A549 (cell line): Measurements from ENCODE around the gene CDH2. TPM values are rescaled to one million over a fixed set of nuclear protein-coding genes. Genes with fewer than 3 reads are reported as not detected.

Source experiments
- ATAC-seq, 2 experiments: fragments of 200-7000 bp in 1 of 2; fragments of >200 bp in 1 of 2; cut with Nextera tagmentation in 1 of 2; cut with Tn5 transposase in 1 of 2; 3 replicates each; pipeline versions ENCODE4 v1.8.0 to v1.9.1; 2018 to 2020; ENCODE audit warnings: mild to moderate bottlenecking in 1 of 2, moderate library complexity in 1 of 2
- CTCF ChIA-PET: fragments of 300-600 bp; sonication (Branson Sonifier 250); formaldehyde crosslinking; extraction: SDS; loops from one replicate; lab custom pipeline; 2021; ENCODE audit warnings: antibody characterized with exemption, inconsistent platforms; lab: Yijun Ruan, JAX
- POLR2A ChIA-PET: fragments of 350-600 bp; formaldehyde crosslinking; extraction: SDS; loops from one replicate; lab custom pipeline; 2021; ENCODE audit warnings: antibody characterized with exemption, inconsistent platforms; lab: Yijun Ruan, JAX
- DNase-seq, 2 experiments: peaks; one replicate each; pipeline versions ENCODE4 v3.0.0 to v3.0.0-alpha.2; 2011 to 2016; ENCODE audit warnings: low read depth in 1 of 2, low spot score in 1 of 2
- FAIRE-seq: peaks from 2 replicates; lab custom pipeline; 2011; peaks lifted over from hg19 to GRCh38; lab: Jason Lieb, UNC
- H3K27ac ChIP-seq, 2 experiments: fragments of >200 bp; sonication (Bioruptor Twin); formaldehyde crosslinking; 3 replicates each; pipeline ENCODE4 v1.5.1; 2016 to 2017
- H3K4me1 ChIP-seq: fragments of >200 bp; sonication (Bioruptor Twin); formaldehyde crosslinking; 3 replicates; pipeline ENCODE4 v1.6.1; 2016
- H3K4me2 ChIP-seq: fragments of >200 bp; sonication (Bioruptor Twin); formaldehyde crosslinking; 3 replicates; pipeline ENCODE4 v1.6.1; 2016
- H3K4me3 ChIP-seq: fragments of >200 bp; sonication (Bioruptor Twin); formaldehyde crosslinking; 3 replicates; pipeline ENCODE4 v1.5.1; 2016
- H3K9me3 ChIP-seq: fragments of >200 bp; sonication (Bioruptor Twin); formaldehyde crosslinking; 3 replicates; pipeline ENCODE4 v1.6.1; 2016
- CBX2 ChIP-seq: fragments of 200-600 bp; sonication (generic); IDR thresholded peaks from 2 replicates; pipeline ENCODE4 v1.6.1; 2016; ENCODE audit warnings: low read depth, mild to moderate bottlenecking, borderline replicate concordance
- CBX8 ChIP-seq: fragments of 200-600 bp; sonication (generic); IDR thresholded peaks from 2 replicates; pipeline ENCODE4 v1.6.1; 2016
- CHD4 ChIP-seq: fragments of 200-600 bp; sonication (generic); IDR thresholded peaks from 2 replicates; pipeline ENCODE4 v1.6.1; 2016; ENCODE audit warnings: antibody characterized with exemption, mild to moderate bottlenecking, borderline replicate concordance
- ESRRA ChIP-seq: fragments of 150-350 bp; IDR thresholded peaks from 2 replicates; pipeline ENCODE4 v1.6.1; 2014; ENCODE audit warnings: mild to moderate bottlenecking, low read length, borderline replicate concordance
- GATA3 ChIP-seq: IDR thresholded peaks from 2 replicates; pipeline ENCODE4 v1.6.1; 2012; ENCODE audit warnings: borderline replicate concordance
- HEYL ChIP-seq: fragments of 250-450 bp; sonication (Bioruptor Pico); IDR thresholded peaks from 2 replicates; pipeline ENCODE4 v1.8.0; 2021; ENCODE audit warnings: mild to moderate bottlenecking, moderate library complexity
- JUN ChIP-seq, 2 experiments: fragments of >200 bp; sonication (Bioruptor Twin); formaldehyde crosslinking; IDR thresholded peaks; 2 replicates in 1 of 2; 3 replicates in 1 of 2; pipeline ENCODE4 v1.6.1; 2016 to 2017
- KDM1A ChIP-seq: fragments of 200-600 bp; sonication (generic); IDR thresholded peaks from 2 replicates; pipeline ENCODE4 v1.6.1; 2016; ENCODE audit warnings: low read depth, mild to moderate bottlenecking
- NFE2L2 ChIP-seq: fragments of 150-350 bp; conservative IDR thresholded peaks from 2 replicates; pipeline ENCODE4 v1.6.1; 2014; ENCODE audit warnings: low read length
- POLR2A ChIP-seq: IDR thresholded peaks from 2 replicates; pipeline ENCODE4 v1.6.1; 2012; ENCODE audit warnings: mild to moderate bottlenecking, low read length
- RAD21 ChIP-seq, 2 experiments: fragments of >200 bp in 1 of 2; sonication (Bioruptor Twin) in 1 of 2; formaldehyde crosslinking in 1 of 2; IDR thresholded peaks in 1 of 2; conservative IDR thresholded peaks in 1 of 2; 2 replicates in 1 of 2; 3 replicates in 1 of 2; pipeline ENCODE4 v1.6.1; 2012 to 2018; ENCODE audit warnings: inconsistent platforms in 1 of 2
- RARB ChIP-seq: fragments of 250-450 bp; sonication (Bioruptor Pico); IDR thresholded peaks from 2 replicates; pipeline ENCODE4 v1.8.0; 2021; ENCODE audit warnings: mild to moderate bottlenecking, moderate library complexity
- RCOR1 ChIP-seq: fragments of 150-350 bp; IDR thresholded peaks from 2 replicates; pipeline ENCODE4 v1.6.1; 2014; ENCODE audit warnings: antibody characterized with exemption, low read length, low read depth
- RFX5 ChIP-seq: fragments of 450-650 bp; IDR thresholded peaks from 2 replicates; pipeline ENCODE4 v1.7.1; 2014; ENCODE audit warnings: antibody characterized with exemption, mild to moderate bottlenecking, moderate library complexity
- ZNF302 ChIP-seq: fragments of 250-450 bp; sonication (Bioruptor Pico); IDR thresholded peaks from 2 replicates; pipeline ENCODE4 v1.9.0; 2021; ENCODE audit warnings: inconsistent platforms, mild to moderate bottlenecking, moderate library complexity
- WGBS: methylation state at CpG from one replicate; pipeline ENCODE4 v1.1.6; 2017; ENCODE audit errors: missing lambda C conversion rate; 5-methylcytosine and 5-hydroxymethylcytosine counted together
- polyA plus RNA-seq, 4 experiments: library from polyadenylated mRNA; depleted of rRNA in 3 of 4; stranded (reverse); fragments of >200 nt; fragmentation: RNase III in 1 of 4; extraction: RNeasy Plus Mini Kit Qiagen cat#74134 plus additional on column Dnase treatment in 1 of 4; gene quantifications; 2 replicates in 3 of 4; 3 replicates in 1 of 4; pipeline ENCODE4 v1.2.3, GENCODE V29; 2011 to 2017
- TF ChIP-seq, protein P1 (sequence below): fragments of 200-600 bp; sonication (generic); IDR thresholded peaks from 2 replicates; pipeline ENCODE4 v1.6.1; 2016; ENCODE audit warnings: antibody characterized with exemption, mild to moderate bottlenecking, moderate library complexity
- TF ChIP-seq, protein P2 (sequence below): fragments of 250-450 bp; sonication (Bioruptor Pico); IDR thresholded peaks from 2 replicates; pipeline ENCODE4 v1.5.0; 2021; ENCODE audit warnings: mild to moderate bottlenecking, moderate library complexity, borderline replicate concordance
- TF ChIP-seq, protein P3 (sequence below): fragments of >200 bp; sonication (Bioruptor Twin); formaldehyde crosslinking; IDR thresholded peaks from 3 replicates; pipeline ENCODE4 v1.5.1; 2016
- TF ChIP-seq, protein P4 (sequence below): IDR thresholded peaks from 2 replicates; pipeline ENCODE4 v1.6.1; 2012
- TF ChIP-seq, protein P5 (sequence below): fragments of 150-350 bp; IDR thresholded peaks from 2 replicates; pipeline ENCODE4 v1.6.1; 2014; ENCODE audit warnings: low read depth, mild to moderate bottlenecking, low read length
- TF ChIP-seq, protein P6 (sequence below): fragments of >200 bp; sonication (Bioruptor Twin); formaldehyde crosslinking; IDR thresholded peaks from 3 replicates; pipeline ENCODE4 v1.6.1; 2016

Gene CDH2
- polyA plus RNA-seq, 2 of the 4 experiments (the other 2 are of a cell fraction): 54.0 to 71.9 TPM

DNA sequence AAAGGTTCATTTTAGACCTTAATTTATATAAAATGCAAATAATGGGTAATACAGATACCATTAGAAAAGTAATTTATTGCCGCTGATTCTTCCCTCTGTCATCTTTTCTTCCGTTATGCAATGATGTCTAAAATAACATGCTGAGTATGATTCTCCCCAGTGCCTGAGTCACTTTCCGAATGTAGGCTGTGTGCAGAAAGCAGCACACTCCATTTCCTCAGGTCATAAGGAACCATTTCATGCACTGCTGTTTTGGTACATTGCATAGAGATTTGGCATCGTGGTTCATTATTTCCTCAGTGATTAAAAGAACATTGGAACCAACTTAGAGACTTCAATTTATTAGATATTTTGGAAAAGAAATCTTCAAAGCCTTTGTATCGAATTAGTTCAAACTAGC lies 173.5 kb downstream of the CDH2 start:
- ATAC-seq (no peak), FAIRE-seq (no peak)

DNA sequence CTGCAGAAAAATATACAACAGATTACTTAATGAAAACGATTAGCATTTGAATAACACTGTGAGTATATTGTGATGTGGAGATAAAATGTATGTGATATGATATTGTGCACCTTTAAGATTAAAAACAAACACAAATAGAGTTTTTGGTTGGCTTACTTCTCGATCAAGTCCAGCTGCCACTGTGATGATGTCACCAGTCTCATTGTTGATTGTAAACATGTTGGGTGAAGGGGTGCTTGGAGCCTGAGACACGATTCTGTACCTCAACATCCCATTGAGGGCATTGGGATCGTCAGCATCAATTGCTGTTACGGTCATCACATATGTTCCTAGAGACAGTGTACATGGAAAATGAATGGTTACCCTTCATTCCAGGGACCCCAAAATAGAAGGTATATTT lies 174.1 kb downstream of the CDH2 start:
- 54% methylated on average over 5 of the region's 5 CpGs for WGBS
- ChIA-PET POLR2A (no interaction called here), CTCF (no interaction called here)
- FAIRE-seq (no peak), ATAC-seq (no peak), DNase-seq (no peak)
- H3K27ac ChIP-seq: no peak overlapping the region
- no peak for TF ChIP-seq RFX5
- TF ChIP-seq, protein P1, sequence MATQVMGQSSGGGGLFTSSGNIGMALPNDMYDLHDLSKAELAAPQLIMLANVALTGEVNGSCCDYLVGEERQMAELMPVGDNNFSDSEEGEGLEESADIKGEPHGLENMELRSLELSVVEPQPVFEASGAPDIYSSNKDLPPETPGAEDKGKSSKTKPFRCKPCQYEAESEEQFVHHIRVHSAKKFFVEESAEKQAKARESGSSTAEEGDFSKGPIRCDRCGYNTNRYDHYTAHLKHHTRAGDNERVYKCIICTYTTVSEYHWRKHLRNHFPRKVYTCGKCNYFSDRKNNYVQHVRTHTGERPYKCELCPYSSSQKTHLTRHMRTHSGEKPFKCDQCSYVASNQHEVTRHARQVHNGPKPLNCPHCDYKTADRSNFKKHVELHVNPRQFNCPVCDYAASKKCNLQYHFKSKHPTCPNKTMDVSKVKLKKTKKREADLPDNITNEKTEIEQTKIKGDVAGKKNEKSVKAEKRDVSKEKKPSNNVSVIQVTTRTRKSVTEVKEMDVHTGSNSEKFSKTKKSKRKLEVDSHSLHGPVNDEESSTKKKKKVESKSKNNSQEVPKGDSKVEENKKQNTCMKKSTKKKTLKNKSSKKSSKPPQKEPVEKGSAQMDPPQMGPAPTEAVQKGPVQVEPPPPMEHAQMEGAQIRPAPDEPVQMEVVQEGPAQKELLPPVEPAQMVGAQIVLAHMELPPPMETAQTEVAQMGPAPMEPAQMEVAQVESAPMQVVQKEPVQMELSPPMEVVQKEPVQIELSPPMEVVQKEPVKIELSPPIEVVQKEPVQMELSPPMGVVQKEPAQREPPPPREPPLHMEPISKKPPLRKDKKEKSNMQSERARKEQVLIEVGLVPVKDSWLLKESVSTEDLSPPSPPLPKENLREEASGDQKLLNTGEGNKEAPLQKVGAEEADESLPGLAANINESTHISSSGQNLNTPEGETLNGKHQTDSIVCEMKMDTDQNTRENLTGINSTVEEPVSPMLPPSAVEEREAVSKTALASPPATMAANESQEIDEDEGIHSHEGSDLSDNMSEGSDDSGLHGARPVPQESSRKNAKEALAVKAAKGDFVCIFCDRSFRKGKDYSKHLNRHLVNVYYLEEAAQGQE: no peak
- no peak for TF ChIP-seq GATA3
- no peak for TF ChIP-seq KDM1A
- TF ChIP-seq RARB (CRISPR knock-in tag): no peak
- no peak for TF ChIP-seq RAD21 (conservative IDR thresholded peaks at IDR 0.05 in 1 of 2, IDR thresholded peaks at IDR 0.05 in 1 of 2)
- TF ChIP-seq NFE2L2: no peak
- TF ChIP-seq, protein P2, sequence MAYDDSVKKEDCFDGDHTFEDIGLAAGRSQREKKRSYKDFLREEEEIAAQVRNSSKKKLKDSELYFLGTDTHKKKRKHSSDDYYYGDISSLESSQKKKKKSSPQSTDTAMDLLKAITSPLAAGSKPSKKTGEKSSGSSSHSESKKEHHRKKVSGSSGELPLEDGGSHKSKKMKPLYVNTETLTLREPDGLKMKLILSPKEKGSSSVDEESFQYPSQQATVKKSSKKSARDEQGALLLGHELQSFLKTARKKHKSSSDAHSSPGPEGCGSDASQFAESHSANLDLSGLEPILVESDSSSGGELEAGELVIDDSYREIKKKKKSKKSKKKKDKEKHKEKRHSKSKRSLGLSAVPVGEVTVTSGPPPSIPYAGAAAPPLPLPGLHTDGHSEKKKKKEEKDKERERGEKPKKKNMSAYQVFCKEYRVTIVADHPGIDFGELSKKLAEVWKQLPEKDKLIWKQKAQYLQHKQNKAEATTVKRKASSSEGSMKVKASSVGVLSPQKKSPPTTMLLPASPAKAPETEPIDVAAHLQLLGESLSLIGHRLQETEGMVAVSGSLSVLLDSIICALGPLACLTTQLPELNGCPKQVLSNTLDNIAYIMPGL: no peak
- no peaks in the 10 kb centered on the region for H3K4me1 ChIP-seq
- H3K9me3 ChIP-seq: no peaks in the 10 kb centered on the region
- H3K4me2 ChIP-seq: no peak overlapping the region
- H3K4me3 ChIP-seq: no peak overlapping the region

More for the DNA sequence above, 173.5 kb downstream of the CDH2 start:
- TF ChIP-seq CBX2 (no peak), CHD4 (no peak), CBX8 (no peak), HEYL (no peak), JUN (IDR thresholded peaks at IDR 0.05) (no peak), POLR2A (no peak), ESRRA (no peak), ZNF302 (no peak), RCOR1 (no peak)
- TF ChIP-seq, protein P3, sequence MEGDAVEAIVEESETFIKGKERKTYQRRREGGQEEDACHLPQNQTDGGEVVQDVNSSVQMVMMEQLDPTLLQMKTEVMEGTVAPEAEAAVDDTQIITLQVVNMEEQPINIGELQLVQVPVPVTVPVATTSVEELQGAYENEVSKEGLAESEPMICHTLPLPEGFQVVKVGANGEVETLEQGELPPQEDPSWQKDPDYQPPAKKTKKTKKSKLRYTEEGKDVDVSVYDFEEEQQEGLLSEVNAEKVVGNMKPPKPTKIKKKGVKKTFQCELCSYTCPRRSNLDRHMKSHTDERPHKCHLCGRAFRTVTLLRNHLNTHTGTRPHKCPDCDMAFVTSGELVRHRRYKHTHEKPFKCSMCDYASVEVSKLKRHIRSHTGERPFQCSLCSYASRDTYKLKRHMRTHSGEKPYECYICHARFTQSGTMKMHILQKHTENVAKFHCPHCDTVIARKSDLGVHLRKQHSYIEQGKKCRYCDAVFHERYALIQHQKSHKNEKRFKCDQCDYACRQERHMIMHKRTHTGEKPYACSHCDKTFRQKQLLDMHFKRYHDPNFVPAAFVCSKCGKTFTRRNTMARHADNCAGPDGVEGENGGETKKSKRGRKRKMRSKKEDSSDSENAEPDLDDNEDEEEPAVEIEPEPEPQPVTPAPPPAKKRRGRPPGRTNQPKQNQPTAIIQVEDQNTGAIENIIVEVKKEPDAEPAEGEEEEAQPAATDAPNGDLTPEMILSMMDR: no peak
- TF ChIP-seq, protein P4, sequence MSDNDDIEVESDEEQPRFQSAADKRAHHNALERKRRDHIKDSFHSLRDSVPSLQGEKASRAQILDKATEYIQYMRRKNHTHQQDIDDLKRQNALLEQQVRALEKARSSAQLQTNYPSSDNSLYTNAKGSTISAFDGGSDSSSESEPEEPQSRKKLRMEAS: no peak
- TF ChIP-seq, protein P5, sequence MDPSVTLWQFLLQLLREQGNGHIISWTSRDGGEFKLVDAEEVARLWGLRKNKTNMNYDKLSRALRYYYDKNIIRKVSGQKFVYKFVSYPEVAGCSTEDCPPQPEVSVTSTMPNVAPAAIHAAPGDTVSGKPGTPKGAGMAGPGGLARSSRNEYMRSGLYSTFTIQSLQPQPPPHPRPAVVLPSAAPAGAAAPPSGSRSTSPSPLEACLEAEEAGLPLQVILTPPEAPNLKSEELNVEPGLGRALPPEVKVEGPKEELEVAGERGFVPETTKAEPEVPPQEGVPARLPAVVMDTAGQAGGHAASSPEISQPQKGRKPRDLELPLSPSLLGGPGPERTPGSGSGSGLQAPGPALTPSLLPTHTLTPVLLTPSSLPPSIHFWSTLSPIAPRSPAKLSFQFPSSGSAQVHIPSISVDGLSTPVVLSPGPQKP: no peak
- TF ChIP-seq, protein P6, sequence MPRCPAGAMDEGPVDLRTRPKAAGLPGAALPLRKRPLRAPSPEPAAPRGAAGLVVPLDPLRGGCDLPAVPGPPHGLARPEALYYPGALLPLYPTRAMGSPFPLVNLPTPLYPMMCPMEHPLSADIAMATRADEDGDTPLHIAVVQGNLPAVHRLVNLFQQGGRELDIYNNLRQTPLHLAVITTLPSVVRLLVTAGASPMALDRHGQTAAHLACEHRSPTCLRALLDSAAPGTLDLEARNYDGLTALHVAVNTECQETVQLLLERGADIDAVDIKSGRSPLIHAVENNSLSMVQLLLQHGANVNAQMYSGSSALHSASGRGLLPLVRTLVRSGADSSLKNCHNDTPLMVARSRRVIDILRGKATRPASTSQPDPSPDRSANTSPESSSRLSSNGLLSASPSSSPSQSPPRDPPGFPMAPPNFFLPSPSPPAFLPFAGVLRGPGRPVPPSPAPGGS: no peak
- TF ChIP-seq, all 56 proteins: peak for 0
- no peak overlapping the region for H3K4me3 ChIP-seq
- POLR2A ChIA-PET: no interaction called here
- DNase-seq: no peak
- CTCF ChIA-PET: no interaction called here
- 82% methylated on average over 5 of the region's 5 CpGs for WGBS
- no peak overlapping the region for H3K4me2 ChIP-seq
- H3K9me3 ChIP-seq: no peaks in the 10 kb centered on the region
- H3K27ac ChIP-seq: no peak overlapping the region
- H3K4me1 ChIP-seq: no peaks in the 10 kb centered on the region
